Loucy (cell line): ENCODE results near the gene HIGD1C.

ENCODE experiments used
- H2AFZ ChIP-seq: fragments of 200-600 bp; sonication (generic); 2 replicates; pipeline ENCODE4 v1.6.0; 2016; ENCODE audit warnings: antibody characterized with exemption, mild to moderate bottlenecking, low read length, moderate library complexity
- H3F3A ChIP-seq: fragments of 200-600 bp; 2 replicates; pipeline ENCODE4 v1.6.0; 2016; ENCODE audit warnings: antibody characterized with exemption, low read depth, mild to moderate bottlenecking
- H3K27me3 ChIP-seq: fragments of 200-600 bp; sonication (generic); 2 replicates; pipeline ENCODE4 v1.6.1; 2014; ENCODE audit warnings: low read length, mild to moderate bottlenecking; ENCODE audit not compliant: insufficient read depth, poor library complexity, severe bottlenecking
- H3K36me3 ChIP-seq: fragments of 200-600 bp; sonication (generic); 2 replicates; pipeline ENCODE4 v1.6.1; 2016; ENCODE audit warnings: low read length; ENCODE audit not compliant: insufficient read depth
- H3K4me1 ChIP-seq: fragments of 200-600 bp; sonication (generic); 2 replicates; pipeline ENCODE4 v1.5.1; 2014; ENCODE audit warnings: low read length, mild to moderate bottlenecking; ENCODE audit not compliant: insufficient read depth, poor library complexity, severe bottlenecking
- H3K4me2 ChIP-seq: fragments of 200-600 bp; sonication (generic); 2 replicates; pipeline ENCODE4 v1.6.0; 2014; ENCODE audit warnings: antibody characterized with exemption, low read length, low read depth, mild to moderate bottlenecking; ENCODE audit not compliant: poor library complexity, severe bottlenecking
- H3K4me3 ChIP-seq: fragments of 200-600 bp; sonication (generic); 2 replicates; pipeline ENCODE4 v1.5.1; 2014; ENCODE audit warnings: low read length, mild to moderate bottlenecking, mixed read lengths; ENCODE audit not compliant: poor library complexity, severe bottlenecking
- H3K79me2 ChIP-seq: fragments of 200-600 bp; sonication (generic); 2 replicates; pipeline ENCODE4 v1.6.1; 2014; ENCODE audit warnings: low read length; ENCODE audit not compliant: insufficient read depth
- H3K9ac ChIP-seq: fragments of 200-600 bp; sonication (generic); 2 replicates; pipeline ENCODE4 v1.6.0; 2014; ENCODE audit warnings: mild to moderate bottlenecking, low read depth, low read length, moderate library complexity; ENCODE audit not compliant: poor library complexity, severe bottlenecking
- H3K9me2 ChIP-seq: fragments of 200-600 bp; sonication (generic); replicated peaks from 2 replicates; pipeline ENCODE4 v1.6.1; 2016; ENCODE audit warnings: low read depth, low read length, mixed read lengths
- H3K9me3 ChIP-seq: fragments of 200-600 bp; sonication (generic); 2 replicates; pipeline ENCODE4 v1.6.1; 2014; ENCODE audit warnings: mild to moderate bottlenecking, antibody characterized with exemption, low read length, low read depth; ENCODE audit not compliant: insufficient read depth
- H4K20me1 ChIP-seq: fragments of 200-600 bp; sonication (generic); 2 replicates; pipeline ENCODE4 v1.6.0; 2014; ENCODE audit warnings: antibody characterized with exemption, low read length, mild to moderate bottlenecking; ENCODE audit not compliant: insufficient read depth, poor library complexity, severe bottlenecking
- CTCF ChIP-seq: fragments of 200-600 bp; sonication (generic); conservative IDR thresholded peaks from 2 replicates; pipeline ENCODE4 v1.5.1; 2014; ENCODE audit warnings: mild to moderate bottlenecking, antibody characterized with exemption, low read length
- EZH2phosphoT487 ChIP-seq: fragments of 200-600 bp; IDR thresholded peaks from 2 replicates; pipeline ENCODE4 v1.6.1; 2018; ENCODE audit warnings: antibody characterized with exemption, mild to moderate bottlenecking, moderate library complexity, borderline replicate concordance

HIGD1C gene

GRCh38 chr12:51009056-51009440 lies 56.7 kb downstream of the HIGD1C start:
- no peaks in the 10 kb centered on the region for H3K27me3 ChIP-seq
- no peak overlapping the region for H3K4me2 ChIP-seq
- H4K20me1 ChIP-seq: peaks cover 22% of the 10 kb centered on the region
- no peak overlapping the region for H2AFZ ChIP-seq
- no peak overlapping the region for H3K9ac ChIP-seq
- TF ChIP-seq EZH2phosphoT487: no peak
- no peak for TF ChIP-seq CTCF
- no peaks in the 10 kb centered on the region for H3K9me3 ChIP-seq
- H3K4me3 ChIP-seq: no peak overlapping the region
- H3K9me2 ChIP-seq: no peaks in the 10 kb centered on the region
- peaks cover 46% of the 10 kb centered on the region for H3K79me2 ChIP-seq
- no peaks in the 10 kb centered on the region for H3F3A ChIP-seq
- H3K4me1 ChIP-seq: no peaks in the 10 kb centered on the region
- H3K36me3 ChIP-seq: peaks cover 66% of the 10 kb centered on the region

GRCh38 chr12:51011955-51012354 lies 59.6 kb downstream of the HIGD1C start:
- Histone ChIP-seq H3K4me3 (no peak overlapping the region), H3K9me3 (no peaks in the 10 kb centered on the region), H3K27me3 (no peaks in the 10 kb centered on the region), H3K36me3 (peaks cover 39% of the 10 kb centered on the region; the same call in 1 of the 2 replicates), H3K4me1 (peaks cover under 1% of the 10 kb centered on the region), H3K79me2 (peaks cover 75% of the 10 kb centered on the region), H2AFZ (no peak overlapping the region), H4K20me1 (peaks cover 27% of the 10 kb centered on the region), H3K9ac (no peak overlapping the region), H3K4me2 (no peak overlapping the region), H3F3A (no peaks in the 10 kb centered on the region), H3K9me2 (no peaks in the 10 kb centered on the region)
- no peak for TF ChIP-seq EZH2phosphoT487
- no peak for TF ChIP-seq CTCF

- Histone ChIP-seq H3K4me1 (peaks cover 6% of the 10 kb centered on the region), H3K4me2 (no peak overlapping the region), H3K79me2 (peaks cover 82% of the 10 kb centered on the region), H2AFZ (no peak overlapping the region), H3F3A (no peaks in the 10 kb centered on the region), H3K4me3 (no peak overlapping the region), H3K9me3 (no peaks in the 10 kb centered on the region), H3K9ac (peak overlapping the region; percentile 28), H3K9me2 (no peaks in the 10 kb centered on the region), H3K36me3 (peaks cover 32% of the 10 kb centered on the region; the same call in 1 of the 2 replicates), H4K20me1 (peaks cover 32% of the 10 kb centered on the region), H3K27me3 (no peaks in the 10 kb centered on the region)
- TF ChIP-seq EZH2phosphoT487: no peak
These were observed 60.4 kb downstream of the HIGD1C start for GRCh38 chr12:51012570-51013236.

GRCh38 chr12:51013441-51013840 lies 61.1 kb downstream of the HIGD1C start:
- peaks cover 90% of the 10 kb centered on the region for H3K79me2 ChIP-seq
- H3K4me1 ChIP-seq: peaks cover 11% of the 10 kb centered on the region

More at GRCh38 chr12:51013441-51013840, 61.1 kb downstream of the HIGD1C start:
- no peaks in the 10 kb centered on the region for H3K9me2 ChIP-seq
- peaks cover 30% of the 10 kb centered on the region for H4K20me1 ChIP-seq
- H3K9me3 ChIP-seq: no peaks in the 10 kb centered on the region
- no peaks in the 10 kb centered on the region for H3K27me3 ChIP-seq
- no peak overlapping the region for H3K4me2 ChIP-seq
- no peak overlapping the region for H3K4me3 ChIP-seq
- peaks cover 24% of the 10 kb centered on the region; the same call in 1 of the 2 replicates for H3K36me3 ChIP-seq
- no peaks in the 10 kb centered on the region for H3F3A ChIP-seq
- H3K9ac ChIP-seq: no peak overlapping the region
- no peak for TF ChIP-seq CTCF
- TF ChIP-seq EZH2phosphoT487: no peak
- H2AFZ ChIP-seq: no peak overlapping the region
